Subcutaneous preadipocyte (primary cell): ENCODE data around the gene ZNF562. TPM values are rescaled to one million over a fixed set of nuclear protein-coding genes. Genes with fewer than 3 reads are reported as not detected.

Experiments used
- total RNA-seq: library from RNA; depleted of rRNA; stranded (reverse); fragments of >200 nt; gene quantifications from 2 replicates; pipeline ENCODE4 v1.2.3, GENCODE V29; 2012

Gene ZNF562
- total RNA-seq = 22.0 and 25.8 TPM in 2 replicates

GRCh38 chr19:9674663-9675357, at the start of gene ZNF562:
Gene ZNF562, minus strand, starts transcription at chr19:9675100. Its CDS starts 14,356 bp downstream, at chr19:9660744.

GRCh38 chr19:9621156-9622037, 53.5 kb downstream of the ZNF562 start, which contains the start of gene ZNF561:
Gene ZNF561, minus strand, starts transcription at chr19:9621232. Its CDS starts 1,776 bp downstream, at chr19:9619456.

Other genes starting within 250 kb of the ZNF562 start
- gene ZNF266, start 239.5 kb downstream of the ZNF562 start, total RNA-seq = 6.8 and 7.7 TPM in 2 replicates
- gene ZNF560, start 176.5 kb downstream of the ZNF562 start, total RNA-seq = 0.20 TPM in 1 of 2 replicates, not detected in the other
- 15.8 and 17.6 TPM in 2 replicates for gene ZNF426, start 136.5 kb downstream of the ZNF562 start, total RNA-seq
- 41.9 and 66.1 TPM in 2 replicates for gene ZNF121, start 90.6 kb downstream of the ZNF562 start, total RNA-seq
- 24.0 and 27.2 TPM in 2 replicates for gene ZNF561, start 53.9 kb downstream of the ZNF562 start, total RNA-seq
- 5.5 and 9.6 TPM in 2 replicates for gene ZNF846, start 93.6 kb upstream of the ZNF562 start, total RNA-seq
- 19.2 and 19.8 TPM in 2 replicates for gene FBXL12, start 144.0 kb upstream of the ZNF562 start, total RNA-seq
- gene UBL5, start 152.8 kb upstream of the ZNF562 start, total RNA-seq = 123 and 193 TPM in 2 replicates
- 73.9 and 81.9 TPM in 2 replicates for gene PIN1, start 160.2 kb upstream of the ZNF562 start, total RNA-seq